Activated CD4-positive, alpha-beta T cell treated with anti-CD3 and anti-CD28 coated beads for 24 hours (primary cell): Measurements from ENCODE around the gene MYOM1.
A peak's percentile ranks its signal among the peaks of the same experiment; 100 is the strongest.
"Not testable (repeated sequence)": the region's sequence is repeated elsewhere in the genome, so short reads cannot be mapped to it uniquely, and the experiment has no call there.

ENCODE experiments used
- DNase-seq, 2 donors: peaks; one replicate each; pipeline ENCODE4 v3.0.0-alpha.2; 2020; ENCODE audit warnings: low read depth in 2 of 2

MYOM1 gene

DNA sequence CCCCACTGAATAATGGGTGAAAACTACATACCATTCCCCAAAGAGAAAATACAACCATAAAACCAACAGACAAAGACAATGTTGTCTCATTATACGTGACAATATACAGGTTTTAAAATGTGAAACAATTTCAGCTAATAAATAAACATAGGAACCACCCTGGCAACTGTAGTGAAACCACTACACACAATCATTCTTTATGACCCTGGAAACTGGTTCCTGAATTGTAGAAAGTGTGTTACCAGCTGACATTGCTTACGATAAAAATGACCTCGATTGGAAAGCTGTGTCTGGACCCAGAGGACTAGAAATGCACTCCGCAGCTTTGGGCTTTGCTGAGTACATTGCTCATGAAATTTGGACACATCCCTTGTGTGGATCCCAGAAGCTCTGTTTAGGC is 132.9 kb downstream of the MYOM1 start:
- no peak for DNase-seq

DNA sequence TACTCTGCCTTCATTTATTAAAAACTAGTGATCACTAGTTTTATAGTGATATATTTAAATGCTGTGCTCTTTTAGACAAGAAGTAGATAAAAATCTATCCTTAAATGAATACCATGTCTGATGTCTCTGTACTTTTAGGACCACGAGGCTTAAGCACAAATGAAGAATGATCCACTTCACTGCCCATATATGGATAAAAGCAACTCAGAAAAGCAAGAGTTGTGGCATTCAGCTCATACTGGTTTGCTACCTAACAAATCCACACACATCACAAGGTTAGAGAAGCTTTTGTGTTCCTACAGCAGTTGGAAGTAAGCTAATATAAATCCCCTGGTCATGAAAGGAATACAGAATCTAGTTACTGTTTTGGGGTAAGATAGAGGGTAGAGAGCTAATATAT is 134.2 kb downstream of the MYOM1 start:
- DNase-seq: no peak

DNA sequence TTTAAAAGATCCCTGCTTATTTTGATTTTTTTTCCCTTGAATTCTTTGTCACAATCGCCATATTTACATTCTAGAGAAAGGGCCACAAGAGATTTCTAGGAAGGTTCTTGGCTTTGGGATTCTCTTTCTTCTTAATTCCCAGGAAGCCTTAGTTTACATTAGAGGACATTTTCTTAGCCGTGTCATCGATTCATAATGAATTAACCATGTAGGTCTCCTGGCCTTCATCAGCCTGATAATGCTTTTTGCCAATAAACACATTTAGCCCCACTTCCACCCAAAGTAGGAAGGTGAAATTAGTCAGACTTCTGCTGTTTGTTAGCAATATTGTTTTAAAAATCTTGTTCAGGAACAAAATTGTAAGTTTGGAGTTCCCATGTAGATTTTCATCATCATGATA is 135.6 kb downstream of the MYOM1 start:
- no peak for DNase-seq

DNA sequence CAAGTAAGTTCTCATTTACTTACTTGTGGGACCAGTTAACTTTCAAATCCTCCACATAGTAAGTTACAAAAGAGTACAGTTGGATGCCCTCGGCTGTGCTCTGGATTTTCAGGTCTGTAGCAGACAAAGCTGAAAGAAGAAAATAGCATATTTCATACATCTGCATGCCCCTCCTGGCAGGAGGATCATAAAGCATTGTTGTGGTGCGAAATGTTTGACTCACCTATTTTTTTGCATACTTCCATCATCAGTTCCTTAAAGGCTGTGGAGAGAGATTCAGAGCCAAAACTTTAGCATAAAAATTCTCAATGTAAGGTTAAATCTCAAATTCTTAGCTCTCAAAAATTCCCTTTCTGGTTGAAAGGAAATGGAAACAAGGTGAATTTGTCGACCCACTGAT is 136.0 kb downstream of the MYOM1 start:
- DNase-seq: no peak

DNA sequence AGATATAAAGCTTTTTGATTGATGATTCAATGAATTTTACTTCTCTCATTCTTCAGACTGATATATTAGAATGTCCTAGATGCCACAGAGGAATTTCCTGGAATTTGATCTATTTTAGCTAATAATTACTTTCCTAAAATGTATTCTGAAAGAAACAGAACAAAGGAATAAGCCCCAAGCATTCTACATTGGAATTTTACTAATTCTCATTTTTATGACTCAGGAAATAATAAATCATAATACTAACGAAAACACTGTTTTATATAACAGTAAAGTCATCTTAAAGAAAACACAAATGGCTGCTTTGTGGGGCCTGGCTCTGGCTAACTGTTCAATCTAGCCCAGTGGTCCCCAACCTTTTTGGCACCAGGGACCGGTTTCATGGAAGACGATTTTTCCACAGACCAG is 138.2 kb downstream of the MYOM1 start:
- no peak for DNase-seq

DNA sequence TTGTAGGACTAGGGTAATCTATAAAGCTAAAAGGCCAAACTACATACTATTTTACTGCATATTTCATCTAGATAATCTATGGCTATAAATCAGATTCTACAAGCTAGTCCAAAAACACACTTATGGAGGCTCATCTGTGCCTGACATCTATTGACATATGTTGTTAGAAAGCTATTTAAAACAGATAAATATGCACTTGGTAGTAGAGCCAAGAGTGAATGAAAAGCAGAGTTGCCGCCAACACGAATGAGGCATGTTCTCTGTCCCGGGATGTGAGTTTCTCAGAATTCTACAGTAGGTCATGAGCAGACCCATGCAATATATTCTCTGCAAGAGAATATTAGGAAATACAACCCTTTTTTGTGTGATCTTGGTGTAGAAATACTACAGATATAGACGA is 140.1 kb downstream of the MYOM1 start:
- DNase-seq: no peak

DNA sequence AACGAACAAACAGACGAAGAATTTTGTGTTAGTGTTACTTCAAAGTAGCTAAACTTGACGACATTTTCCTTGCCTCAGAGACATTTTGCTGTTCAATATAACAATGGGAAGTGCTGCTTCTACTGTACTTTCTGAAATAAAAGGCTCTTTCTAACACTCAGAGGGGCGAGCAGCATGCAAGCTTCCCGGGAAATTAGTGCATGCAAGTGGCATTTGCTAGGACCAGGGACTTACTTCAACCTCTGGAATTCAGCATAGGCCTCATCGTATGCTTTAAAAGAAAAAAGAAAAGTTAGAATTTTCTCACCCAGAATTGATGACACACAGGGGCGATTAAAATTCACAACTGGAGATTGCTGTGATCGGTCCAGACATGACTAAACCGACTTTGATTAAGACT is 144.3 kb downstream of the MYOM1 start:
- DNase-seq: no peak

DNA sequence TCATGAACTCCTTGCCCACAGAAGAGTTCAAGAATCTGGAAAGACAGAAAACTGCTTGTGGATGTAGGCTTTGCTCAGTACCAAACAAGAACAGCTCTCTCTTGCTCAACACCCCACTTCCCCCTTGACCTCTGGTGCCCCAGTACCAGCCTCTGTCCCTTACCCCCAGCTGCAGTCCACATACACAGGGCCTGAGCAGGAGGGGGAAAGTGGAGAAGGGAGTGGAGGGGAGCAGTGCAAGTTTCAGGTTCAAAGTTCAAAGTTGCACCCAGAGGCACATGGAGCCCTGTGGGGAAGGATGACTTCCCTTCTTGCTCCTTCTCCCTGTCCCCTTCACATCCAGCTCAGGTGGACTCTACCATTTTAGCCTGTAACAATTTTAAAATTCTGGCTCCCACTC is 145.7 kb downstream of the MYOM1 start:
- no peak for DNase-seq

DNA sequence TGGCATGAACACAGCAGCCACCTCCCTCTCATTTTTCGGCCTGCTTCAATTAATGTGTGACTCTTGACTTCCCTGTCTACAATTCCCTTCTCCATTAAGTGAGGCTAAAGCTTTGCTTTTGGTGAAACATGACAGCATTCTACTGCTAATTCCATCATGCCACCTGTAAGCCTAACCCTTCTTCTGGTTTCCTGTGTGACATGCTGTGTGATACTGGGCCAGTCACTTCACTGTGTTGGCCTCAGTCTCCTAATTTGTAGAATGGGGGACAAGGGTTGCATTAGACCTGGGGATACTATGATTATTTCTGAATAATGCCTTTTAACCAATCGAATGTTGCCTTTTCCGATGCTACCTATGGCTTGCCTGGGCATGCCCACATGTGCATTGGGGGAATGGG is 146.4 kb downstream of the MYOM1 start:
- DNase-seq: not testable (repeated sequence)

DNA sequence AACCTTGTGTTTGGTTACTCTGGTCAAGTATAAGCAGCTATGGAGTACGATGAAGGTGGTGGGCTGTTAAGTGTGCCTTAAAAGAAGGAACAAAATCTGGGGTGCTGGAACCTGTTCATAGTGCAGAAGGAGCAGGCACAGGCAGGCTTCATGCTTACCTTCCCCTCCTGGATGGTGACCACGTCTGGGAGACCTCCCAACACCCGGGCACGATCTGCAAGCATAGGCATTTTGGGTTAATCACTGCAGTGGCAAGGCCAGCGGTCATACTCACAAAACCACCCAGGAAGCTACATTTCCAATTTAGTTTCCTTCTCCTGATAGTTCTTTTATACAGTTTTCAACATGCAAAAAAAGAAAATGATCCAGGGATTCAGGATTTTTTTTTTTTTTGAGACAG is 148.1 kb downstream of the MYOM1 start:
- DNase-seq: no peak

DNA sequence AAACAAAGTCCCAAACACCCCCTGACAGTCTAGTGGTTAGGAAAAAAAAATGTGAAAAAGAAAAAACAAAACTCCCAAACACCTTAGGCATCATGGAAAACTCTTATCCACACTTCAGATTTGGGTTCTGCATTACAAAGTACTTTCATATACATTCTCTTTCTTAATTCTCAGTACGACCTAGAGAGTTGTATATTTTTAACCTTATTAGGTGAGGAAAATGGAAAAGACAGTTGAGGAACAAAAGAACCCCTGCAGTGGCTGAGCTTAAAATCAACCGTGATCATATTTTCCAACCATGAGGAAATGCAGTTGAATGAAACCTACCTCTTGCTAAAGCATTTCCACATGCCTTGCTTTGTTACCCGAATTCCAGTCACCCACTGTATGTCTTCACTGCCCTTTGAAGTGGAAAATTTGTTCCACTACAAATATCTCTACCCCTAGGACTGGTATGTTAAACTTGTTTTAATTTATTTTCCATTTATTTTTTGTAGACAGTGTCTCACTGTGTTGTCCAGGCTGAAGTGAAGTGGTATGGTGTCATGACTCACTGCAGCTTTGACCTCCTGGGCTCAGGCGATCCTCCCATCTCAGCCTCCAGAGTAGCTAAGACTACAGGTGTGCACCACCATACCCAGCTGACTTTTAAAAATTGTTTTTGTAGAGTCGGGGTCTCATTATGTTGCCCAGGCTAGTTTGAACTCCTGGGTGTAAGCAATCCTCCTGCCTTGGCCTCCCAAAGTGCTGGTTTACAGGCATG is 149.9 kb downstream of the MYOM1 start:
- no peak for DNase-seq

DNA sequence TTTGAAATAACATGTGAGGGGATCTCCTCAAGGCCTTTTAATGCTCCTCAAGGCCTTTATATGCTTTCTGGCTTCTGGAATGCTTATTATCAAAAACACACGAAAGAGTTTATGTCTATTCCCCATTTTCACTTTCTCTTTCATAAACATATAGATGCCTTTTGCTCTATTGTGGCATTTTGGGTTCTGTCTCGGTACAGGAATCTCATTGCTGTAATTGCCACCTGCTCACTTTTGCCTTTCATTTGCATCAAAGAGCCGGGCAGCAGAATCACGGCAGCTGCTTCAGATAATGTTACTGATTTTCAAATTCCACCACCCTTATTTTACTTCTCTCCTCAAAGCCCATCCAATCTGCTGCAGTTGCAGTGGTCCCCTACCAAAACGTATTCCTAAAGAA is 152.0 kb downstream of the MYOM1 start:
- DNase-seq: no peak

DNA sequence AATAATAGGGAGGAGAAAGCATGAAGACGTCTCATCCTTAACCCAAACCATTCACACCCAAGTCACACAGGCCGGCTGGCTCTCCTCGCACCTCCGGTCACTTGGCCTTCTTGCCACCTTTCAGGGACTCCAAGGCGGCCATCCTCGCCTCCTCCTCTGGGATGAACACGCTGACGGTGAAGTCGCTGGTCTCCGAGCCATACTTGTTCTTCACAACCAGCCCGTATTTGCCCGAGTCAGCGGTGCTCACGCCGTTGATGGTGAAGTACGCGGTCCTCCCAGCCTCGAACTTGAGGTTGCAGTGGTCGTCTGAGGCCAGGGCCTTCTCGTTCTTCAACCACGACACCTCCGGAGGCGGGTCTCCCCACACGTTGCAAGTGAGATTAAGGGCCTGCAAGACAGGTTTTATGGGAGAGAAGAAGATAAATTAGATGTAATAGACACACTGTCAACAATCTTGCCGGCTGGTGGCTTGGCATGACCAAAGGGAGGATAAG is 152.6 kb downstream of the MYOM1 start:
- DNase-seq: no peak

DNA sequence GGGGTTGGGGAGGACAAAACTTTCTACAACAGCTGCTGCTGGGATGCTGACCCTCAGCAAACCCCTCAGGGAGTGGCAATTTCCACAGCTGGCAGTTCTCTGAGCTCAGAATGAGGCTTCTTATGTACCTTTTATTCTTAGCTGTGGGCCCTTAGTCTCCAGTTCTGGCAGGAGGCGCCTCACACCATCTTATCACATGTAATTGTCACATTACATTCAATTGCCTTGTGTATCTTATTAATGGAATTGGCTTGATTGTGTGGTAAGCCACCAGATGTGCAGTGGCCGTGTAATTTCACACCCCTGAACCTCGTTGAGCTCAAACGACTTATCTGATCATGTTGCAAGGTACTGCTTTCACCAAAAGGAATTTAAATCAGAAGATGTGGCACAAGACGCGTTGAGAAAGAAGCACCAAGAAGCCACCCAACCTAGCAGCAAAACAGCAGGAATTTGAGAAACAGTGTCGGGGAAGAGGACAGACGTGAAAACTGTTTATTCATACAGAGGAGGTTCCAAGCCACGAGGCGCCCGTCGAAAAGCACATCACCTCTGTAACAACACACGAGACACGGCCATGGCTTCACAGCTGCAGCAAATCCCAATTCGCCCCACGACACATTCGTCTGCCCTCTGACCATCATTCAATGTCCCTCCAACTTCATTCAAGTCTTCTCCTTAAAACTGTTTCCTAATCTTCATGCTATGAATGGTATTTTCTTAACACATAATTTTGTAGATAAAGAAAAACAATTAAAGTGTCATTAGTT is 153.2 kb downstream of the MYOM1 start:
- no peak for DNase-seq

DNA sequence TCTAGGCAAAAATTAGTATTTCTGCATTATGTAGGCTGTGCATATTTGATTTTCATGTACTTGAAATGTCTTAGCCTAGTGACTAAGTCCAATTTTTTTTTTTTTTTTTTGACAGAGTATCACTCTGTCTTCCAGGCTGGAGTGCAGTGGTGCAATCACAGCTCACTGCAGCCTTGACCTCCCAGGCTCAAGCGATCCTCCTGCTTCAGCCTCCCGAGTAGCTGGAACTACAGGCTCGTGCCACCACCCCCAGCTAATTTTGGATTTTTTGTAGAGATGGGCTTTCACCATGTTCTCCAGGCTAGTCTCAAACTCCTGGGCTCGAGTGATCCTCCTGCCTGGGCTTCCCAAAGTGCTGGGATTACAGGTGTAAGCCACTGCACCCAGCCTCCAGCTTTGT is 156.0 kb downstream of the MYOM1 start:
- DNase-seq: not testable (repeated sequence)

DNA sequence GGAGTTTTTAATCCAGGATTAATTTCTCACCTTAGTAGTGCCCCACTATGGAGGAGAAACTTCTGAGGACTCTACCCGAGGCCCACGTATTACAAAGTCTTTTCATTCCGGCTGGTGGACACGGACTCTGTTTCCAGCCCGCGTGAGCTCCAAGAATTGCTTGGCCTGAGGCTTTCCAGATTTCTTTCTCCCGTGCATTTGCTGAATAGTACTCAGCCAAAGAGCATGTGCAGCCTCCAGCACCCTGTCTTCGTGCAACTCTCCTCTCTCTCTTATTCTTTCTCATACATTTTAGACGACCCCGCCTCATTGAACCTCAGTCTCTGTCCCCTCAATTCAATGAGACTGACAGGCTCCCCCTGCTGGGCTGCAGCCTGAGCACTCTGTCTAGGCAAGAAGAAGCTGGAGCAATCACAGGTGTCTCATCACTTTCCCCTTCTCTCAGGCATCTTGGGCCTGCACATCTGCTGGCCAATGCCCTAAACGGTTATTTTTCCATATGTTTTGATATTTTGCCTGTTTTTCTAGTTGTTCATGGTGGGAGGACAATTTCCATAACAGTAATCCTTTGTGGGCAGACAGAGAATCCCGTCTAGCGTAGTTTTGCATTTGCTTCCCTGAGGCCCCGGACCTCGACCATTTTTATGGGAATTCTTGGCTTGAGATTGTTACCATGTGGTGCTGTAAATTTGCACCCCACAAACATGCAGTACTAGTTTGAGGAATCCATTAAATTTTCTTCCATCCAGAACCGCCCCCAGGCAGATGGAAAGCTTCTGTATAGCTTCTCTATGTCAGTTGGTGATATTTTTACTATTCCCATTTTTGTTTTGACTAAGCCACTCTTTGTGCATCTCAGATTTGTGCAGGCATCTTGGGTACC is 156.7 kb downstream of the MYOM1 start:
- DNase-seq: peak; percentile 57 to 62

DNA sequence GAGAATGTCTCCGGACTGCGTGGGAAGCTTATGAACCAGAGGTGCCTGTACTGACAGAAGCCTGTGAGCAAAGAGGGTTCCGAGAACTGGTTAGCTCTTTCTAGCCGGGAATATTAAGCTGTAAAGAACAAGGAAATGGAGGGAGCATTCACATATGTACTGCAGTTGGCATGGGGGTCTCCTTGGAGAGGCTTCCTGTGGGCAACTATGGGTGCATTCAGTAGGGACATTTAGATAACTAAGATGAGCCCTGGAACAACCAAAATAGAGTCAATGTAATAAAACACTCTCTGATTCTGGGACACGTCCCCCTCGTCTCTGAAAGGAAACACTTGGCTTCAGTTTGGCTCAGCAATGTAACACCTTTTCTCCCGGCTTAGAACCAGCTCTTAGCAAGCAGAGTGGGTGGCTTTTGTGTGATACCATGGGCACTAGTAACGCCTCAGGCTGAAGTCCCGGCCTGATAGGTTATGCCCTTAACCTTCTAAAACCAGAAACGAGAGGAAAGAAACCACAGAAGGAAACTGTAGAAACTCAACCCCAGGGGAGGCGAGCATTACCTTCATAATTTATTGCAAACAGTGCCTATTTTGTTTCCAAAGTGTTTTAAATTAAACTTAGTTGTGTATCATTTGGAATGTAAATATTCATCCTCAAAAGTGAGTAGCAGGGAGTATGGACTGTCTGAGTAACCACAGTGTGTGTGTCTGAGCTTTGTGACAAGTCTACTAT is 158.0 kb downstream of the MYOM1 start:
- DNase-seq: peak; percentile 29 to 31

DNA sequence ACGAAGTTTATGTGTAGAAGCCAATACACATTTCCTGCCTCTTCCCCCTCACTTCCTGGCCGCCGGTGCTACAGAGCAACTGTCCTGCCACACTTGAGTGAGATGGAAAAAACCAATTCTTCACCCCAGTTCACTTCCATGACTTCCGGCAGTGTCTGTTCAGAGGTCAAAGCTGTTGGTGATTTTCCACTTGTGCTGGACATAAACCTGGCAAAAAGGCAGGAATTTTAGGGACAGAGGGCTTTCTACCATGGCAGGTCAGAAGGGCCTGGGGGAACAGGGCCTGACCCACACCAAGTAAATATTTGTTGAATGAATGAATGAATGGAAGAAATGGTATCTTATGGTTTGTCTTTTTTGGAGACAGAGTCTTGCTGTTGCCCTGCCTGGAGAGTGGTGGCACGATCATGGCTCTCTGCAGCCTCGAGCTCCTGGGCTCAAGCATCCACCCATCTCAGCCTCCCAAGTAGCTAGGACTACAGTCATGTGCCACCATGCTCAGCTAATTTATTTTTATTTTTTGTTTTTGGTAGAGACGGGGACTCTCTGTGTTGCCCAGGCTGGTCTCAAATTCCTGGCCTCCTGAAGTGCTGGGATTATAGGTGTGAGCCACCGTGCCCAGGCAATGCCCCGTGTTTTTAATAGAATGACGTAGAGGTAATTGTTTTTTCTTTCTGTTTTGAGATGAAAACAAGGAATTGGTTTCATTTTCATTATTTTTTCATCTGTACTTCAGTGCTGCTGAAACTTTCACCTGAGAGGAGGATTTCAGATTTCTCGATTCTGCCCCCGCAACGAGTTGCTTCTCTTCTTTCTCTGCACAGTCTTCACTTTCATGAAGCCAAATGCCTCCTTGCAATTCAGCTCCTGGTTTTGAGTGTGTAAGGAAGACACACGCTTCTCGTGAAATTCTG is 158.8 kb downstream of the MYOM1 start:
- DNase-seq: peak; percentile 27 to 29

DNA sequence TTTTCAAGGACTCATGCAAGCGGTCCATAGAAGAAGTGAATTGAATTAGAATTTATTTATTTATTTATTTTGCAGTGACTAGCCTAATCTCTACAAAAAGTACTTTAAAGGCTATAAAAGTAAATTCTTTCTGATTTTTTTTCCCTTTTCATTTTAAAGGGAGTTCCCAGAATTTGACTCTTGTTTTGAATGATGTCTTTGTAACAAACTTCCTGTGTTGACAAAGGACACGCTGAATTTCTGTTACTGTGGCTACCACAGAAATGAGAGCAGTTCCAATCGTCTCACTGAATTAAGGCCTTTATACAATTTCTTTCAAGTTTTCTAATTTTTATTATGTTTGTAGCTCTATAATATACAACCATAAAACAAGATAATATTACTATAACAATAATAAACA is 160.5 kb downstream of the MYOM1 start:
- DNase-seq: no peak
